ENCODE data around the gene GRID1. TPM values are rescaled to one million over a fixed set of nuclear protein-coding genes. Genes with fewer than 3 reads are reported as not detected.

Gene GRID1
- total RNA-seq, 1 experiment from 2014 or later: 0.37 TPM

- no peaks in the 10 kb centered on the region for H3K36me3 Mint-ChIP-seq
- DNase-seq (ENCODE audit: low spot score): no peak
- H3K27me3 Mint-ChIP-seq (ENCODE audit: low read depth): peaks cover 3% of the 10 kb centered on the region; the same call in 1 of the 2 replicates
- no peaks in the 10 kb centered on the region for H3K9me3 Mint-ChIP-seq
- peaks cover 32% of the 10 kb centered on the region for H3K4me1 Mint-ChIP-seq
- TF ChIP-seq, protein P1, sequence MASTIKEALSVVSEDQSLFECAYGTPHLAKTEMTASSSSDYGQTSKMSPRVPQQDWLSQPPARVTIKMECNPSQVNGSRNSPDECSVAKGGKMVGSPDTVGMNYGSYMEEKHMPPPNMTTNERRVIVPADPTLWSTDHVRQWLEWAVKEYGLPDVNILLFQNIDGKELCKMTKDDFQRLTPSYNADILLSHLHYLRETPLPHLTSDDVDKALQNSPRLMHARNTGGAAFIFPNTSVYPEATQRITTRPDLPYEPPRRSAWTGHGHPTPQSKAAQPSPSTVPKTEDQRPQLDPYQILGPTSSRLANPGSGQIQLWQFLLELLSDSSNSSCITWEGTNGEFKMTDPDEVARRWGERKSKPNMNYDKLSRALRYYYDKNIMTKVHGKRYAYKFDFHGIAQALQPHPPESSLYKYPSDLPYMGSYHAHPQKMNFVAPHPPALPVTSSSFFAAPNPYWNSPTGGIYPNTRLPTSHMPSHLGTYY (CRISPR knock-in tag; IDR thresholded peaks at IDR 0.05): no peak
- TF ChIP-seq CBFB (CRISPR knock-in tag; IDR thresholded peaks at IDR 0.05; ENCODE audit: low read depth) (no peak), EMX1 (CRISPR knock-in tag; IDR thresholded peaks at IDR 0.05) (no peak), ATF3 (CRISPR knock-in tag; conservative IDR thresholded peaks at IDR 0.05) (no peak), OVOL2 (CRISPR knock-in tag; IDR thresholded peaks at IDR 0.05; ENCODE audit: borderline replicate concordance) (no peak), TP53 (CRISPR knock-in tag; IDR thresholded peaks at IDR 0.05) (no peak), ZNF512 (CRISPR knock-in tag; IDR thresholded peaks at IDR 0.05; ENCODE audit: borderline replicate concordance) (no peak), SP1 (CRISPR knock-in tag; conservative IDR thresholded peaks at IDR 0.05) (no peak), ZSCAN18 (CRISPR knock-in tag; IDR thresholded peaks at IDR 0.05) (no peak), ATF1 (CRISPR knock-in tag; IDR thresholded peaks at IDR 0.05) (no peak), NR2C2 (CRISPR knock-in tag; IDR thresholded peaks at IDR 0.05) (no peak), SOX15 (CRISPR knock-in tag; IDR thresholded peaks at IDR 0.05) (no peak)
- TF ChIP-seq, protein P2, sequence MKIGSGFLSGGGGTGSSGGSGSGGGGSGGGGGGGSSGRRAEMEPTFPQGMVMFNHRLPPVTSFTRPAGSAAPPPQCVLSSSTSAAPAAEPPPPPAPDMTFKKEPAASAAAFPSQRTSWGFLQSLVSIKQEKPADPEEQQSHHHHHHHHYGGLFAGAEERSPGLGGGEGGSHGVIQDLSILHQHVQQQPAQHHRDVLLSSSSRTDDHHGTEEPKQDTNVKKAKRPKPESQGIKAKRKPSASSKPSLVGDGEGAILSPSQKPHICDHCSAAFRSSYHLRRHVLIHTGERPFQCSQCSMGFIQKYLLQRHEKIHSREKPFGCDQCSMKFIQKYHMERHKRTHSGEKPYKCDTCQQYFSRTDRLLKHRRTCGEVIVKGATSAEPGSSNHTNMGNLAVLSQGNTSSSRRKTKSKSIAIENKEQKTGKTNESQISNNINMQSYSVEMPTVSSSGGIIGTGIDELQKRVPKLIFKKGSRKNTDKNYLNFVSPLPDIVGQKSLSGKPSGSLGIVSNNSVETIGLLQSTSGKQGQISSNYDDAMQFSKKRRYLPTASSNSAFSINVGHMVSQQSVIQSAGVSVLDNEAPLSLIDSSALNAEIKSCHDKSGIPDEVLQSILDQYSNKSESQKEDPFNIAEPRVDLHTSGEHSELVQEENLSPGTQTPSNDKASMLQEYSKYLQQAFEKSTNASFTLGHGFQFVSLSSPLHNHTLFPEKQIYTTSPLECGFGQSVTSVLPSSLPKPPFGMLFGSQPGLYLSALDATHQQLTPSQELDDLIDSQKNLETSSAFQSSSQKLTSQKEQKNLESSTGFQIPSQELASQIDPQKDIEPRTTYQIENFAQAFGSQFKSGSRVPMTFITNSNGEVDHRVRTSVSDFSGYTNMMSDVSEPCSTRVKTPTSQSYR (CRISPR knock-in tag; IDR thresholded peaks at IDR 0.05): no peak
- TF ChIP-seq, protein P3, sequence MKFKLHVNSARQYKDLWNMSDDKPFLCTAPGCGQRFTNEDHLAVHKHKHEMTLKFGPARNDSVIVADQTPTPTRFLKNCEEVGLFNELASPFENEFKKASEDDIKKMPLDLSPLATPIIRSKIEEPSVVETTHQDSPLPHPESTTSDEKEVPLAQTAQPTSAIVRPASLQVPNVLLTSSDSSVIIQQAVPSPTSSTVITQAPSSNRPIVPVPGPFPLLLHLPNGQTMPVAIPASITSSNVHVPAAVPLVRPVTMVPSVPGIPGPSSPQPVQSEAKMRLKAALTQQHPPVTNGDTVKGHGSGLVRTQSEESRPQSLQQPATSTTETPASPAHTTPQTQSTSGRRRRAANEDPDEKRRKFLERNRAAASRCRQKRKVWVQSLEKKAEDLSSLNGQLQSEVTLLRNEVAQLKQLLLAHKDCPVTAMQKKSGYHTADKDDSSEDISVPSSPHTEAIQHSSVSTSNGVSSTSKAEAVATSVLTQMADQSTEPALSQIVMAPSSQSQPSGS (CRISPR knock-in tag; IDR thresholded peaks at IDR 0.05; ENCODE audit: borderline replicate concordance, low read depth): no peak
- ChIA-PET POLR2A (no interaction called here), CTCF (no interaction called here)
- H3K4me3 Mint-ChIP-seq: no peak overlapping the region
- ATAC-seq: no peak
- H3K27ac Mint-ChIP-seq: no peak overlapping the region
Observed at GRCh38 chr10:86295351-86295750, 71.2 kb downstream of the GRID1 start.

DNA sequence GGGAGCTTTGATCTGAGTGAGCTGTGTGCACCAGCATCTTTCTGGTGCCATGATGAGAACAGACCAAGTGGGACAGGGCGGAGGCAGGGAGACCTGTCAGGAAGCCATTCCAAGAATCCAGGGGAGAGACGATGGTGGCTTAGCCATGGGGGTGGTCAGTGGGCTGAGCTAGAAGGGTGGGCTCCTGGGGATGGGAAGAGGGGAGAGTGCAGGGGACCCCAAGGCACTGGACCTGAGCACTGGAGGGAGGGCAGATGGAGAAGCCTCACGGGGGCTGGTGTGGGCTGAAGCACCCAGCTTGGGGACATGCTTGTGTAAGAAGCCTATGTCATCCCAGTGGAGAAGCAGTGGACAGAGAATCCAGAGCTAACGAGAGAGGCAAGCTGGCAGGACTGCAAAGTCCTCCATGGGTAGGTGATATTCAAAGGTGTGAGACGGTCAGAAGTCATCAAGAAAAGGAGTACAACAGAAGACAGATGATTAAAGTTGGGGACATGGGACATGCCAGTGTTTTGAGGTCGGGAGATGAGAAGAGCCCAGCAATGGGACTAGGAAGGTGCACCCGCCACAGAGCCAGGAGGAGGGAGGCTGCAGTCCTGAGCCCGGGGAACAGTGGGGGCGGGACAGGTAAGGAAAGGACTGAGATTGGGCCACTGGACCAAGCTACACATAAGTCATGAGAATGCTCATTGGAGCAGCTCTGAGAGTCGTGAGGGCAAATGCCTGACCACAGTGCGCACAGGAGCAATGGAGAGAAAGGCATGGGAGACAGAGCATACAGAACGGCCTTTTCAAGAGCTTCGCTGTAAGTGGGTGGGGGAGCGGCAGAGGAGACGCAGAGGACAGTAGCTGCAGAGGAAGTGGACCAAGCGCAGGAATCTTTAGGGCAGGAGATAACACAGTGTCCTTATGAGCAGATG is 72.0 kb downstream of the GRID1 start:
- Mint-ChIP-seq H3K9me3 (no peaks in the 10 kb centered on the region), H3K36me3 (no peaks in the 10 kb centered on the region), H3K4me3 (no peak overlapping the region), H3K27me3 (ENCODE audit: low read depth) (peaks cover 3% of the 10 kb centered on the region; the same call in 1 of the 2 replicates), H3K27ac (no peak overlapping the region), H3K4me1 (peaks cover 32% of the 10 kb centered on the region)
- ATAC-seq (no peak), DNase-seq (ENCODE audit: low spot score) (no peak)
- POLR2A ChIA-PET: no interaction called here
- CTCF ChIA-PET: interaction anchor here (0.7 to 1.5 kb wide), 5 partner anchors 9 to 68 kb away, joined by 3 to 4 read pairs (median 3); no protein-coding TSS in a partner anchor
- TF ChIP-seq SMAD4 (CRISPR knock-in tag; IDR thresholded peaks at IDR 0.05): no peak
- no peak for TF ChIP-seq CREB1 (CRISPR knock-in tag; IDR thresholded peaks at IDR 0.05)
- TF ChIP-seq, protein P2 (CRISPR knock-in tag; IDR thresholded peaks at IDR 0.05): no peak
- no peak for TF ChIP-seq MAX (CRISPR knock-in tag; IDR thresholded peaks at IDR 0.05)
- TF ChIP-seq NR1H2 (CRISPR knock-in tag; IDR thresholded peaks at IDR 0.05): no peak
- TF ChIP-seq, protein P3 (CRISPR knock-in tag; IDR thresholded peaks at IDR 0.05; ENCODE audit: borderline replicate concordance, low read depth): no peak
- no peak for TF ChIP-seq TEAD1 (CRISPR knock-in tag; IDR thresholded peaks at IDR 0.05)
- no peak for TF ChIP-seq RELA (CRISPR knock-in tag; IDR thresholded peaks at IDR 0.05; ENCODE audit: borderline replicate concordance)

Measured in WTC11 (cell line).